ENCODE data around the gene ARPC5L.
A peak's percentile ranks its signal among the peaks of the same experiment; 100 is the strongest.

The ARPC5L gene

GRCh38 chr9:124868511-124869465 lies 6.9 kb downstream of the ARPC5L start:
- peak; percentile 60 for DNase-seq

- no peak for DNase-seq
Measured at GRCh38 chr9:124869466-124869985, 7.6 kb downstream of the ARPC5L start.

DNA sequence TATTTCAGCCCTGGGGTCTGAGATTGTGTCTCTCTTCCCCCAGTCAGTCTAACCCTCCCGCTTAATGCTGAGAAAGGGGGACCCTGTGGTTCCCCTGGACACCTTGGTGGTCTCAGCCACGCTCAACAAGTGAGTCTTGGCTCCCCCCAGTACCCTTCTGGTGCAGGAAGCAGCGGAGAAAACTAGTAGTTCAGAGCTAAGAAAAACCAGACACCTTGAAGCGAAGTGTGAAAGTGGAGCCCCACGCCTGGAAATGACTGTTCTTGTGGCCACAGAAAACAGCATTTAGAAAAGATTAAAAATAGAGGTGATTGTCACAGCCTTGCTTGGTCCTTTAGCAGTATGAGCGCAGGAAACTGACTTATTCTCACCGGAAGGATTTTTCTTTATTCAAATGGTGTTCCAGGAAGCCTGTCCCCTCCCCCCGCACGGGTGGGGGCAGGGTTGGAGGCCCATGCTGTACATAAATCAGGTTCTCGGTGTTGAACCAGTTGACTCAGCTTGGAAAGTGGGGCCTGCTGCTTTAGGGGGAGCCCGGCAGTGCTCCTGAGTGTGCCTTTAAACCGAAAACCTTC lies 8.1 kb downstream of the ARPC5L start:
- DNase-seq = no peak

- DNase-seq = no peak
Measured at GRCh38 chr9:124870723-124871122, 8.8 kb downstream of the ARPC5L start.

DNA sequence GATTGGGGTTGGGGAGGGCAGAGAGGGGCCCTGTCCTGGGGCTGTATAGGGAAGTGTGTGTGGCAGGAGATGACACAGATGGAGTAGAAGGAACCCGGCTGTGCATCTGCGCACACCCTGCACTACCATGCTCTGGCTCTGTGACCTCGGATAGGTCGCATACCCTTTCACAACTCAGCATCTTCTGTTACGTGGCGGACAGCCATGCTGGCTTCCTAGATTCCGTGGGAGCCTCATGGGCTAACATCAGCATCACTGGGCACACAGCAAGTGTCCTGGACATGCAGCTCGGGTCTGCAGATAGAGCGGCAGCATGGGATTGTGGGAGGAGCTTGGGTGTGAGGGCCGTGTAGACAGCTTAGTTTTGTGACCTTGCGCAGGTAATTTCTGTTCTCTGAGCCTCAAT lies 9.2 kb downstream of the ARPC5L start:
- DNase-seq = no peak

- no peak for DNase-seq
Measured at GRCh38 chr9:124873664-124874063, 11.7 kb downstream of the ARPC5L start.

GRCh38 chr9:124875501-124875900 lies 13.6 kb downstream of the ARPC5L start:
- no peak for DNase-seq

DNA sequence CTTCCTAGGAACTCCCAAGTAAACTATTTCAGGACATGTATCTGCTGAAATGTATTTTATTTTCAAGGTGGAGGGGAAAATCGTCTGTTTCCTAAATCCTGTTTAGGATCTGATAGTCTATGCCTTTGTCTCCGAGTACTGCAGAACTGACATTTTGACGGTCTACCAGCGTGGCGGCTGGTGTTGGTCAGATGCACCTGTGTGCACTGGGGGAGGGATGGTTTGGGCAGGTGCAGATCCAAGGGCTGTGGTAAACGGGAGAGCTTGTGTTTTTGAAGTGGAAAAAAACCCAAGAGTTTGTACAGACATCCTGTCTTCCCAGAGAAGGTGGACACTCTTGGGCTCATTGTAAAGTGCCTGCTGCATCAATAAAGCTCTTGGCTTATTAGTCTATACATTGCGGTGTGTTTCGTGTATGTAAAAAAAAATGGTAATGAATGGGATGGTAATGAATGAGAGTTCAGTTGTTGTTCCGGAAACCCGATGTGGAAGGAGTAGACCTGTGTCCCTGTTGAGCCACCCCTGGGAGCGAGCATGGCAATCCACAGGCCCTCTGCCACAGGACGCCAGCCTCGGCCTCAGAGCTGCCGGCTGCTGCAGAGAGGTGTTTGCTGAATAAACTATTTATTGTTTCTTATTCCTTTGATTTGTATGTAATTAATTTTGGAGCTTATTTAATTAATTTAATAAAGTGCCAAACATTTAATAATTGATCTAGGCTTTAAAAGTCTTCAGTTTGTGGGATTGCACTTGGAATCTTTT lies 15.3 kb downstream of the ARPC5L start:
- no peak for DNase-seq

DNA sequence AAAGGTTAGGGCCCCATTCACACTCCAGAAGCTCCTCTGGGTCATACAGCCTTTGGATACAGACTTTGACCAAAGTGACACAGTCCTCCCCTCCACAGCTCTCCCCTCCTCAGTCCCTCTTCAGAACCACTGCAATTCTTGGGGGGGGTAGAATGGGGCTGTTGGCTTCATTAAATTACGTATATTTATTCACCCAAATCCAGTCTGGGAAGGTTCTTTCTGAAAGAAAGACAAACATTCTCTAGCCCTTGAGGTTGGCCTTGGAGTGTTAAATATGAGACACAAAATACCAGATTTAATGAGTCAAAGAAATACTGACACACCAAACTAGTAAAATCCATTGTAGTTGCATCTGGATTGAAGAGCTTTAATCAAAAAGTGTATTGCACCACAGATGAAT lies 16.1 kb downstream of the ARPC5L start:
- DNase-seq = no peak

- DNase-seq = no peak
Measured at GRCh38 chr9:124878518-124878917, 16.6 kb downstream of the ARPC5L start.

- no peak for DNase-seq
Measured at GRCh38 chr9:124879226-124879625, 17.3 kb downstream of the ARPC5L start.

DNA sequence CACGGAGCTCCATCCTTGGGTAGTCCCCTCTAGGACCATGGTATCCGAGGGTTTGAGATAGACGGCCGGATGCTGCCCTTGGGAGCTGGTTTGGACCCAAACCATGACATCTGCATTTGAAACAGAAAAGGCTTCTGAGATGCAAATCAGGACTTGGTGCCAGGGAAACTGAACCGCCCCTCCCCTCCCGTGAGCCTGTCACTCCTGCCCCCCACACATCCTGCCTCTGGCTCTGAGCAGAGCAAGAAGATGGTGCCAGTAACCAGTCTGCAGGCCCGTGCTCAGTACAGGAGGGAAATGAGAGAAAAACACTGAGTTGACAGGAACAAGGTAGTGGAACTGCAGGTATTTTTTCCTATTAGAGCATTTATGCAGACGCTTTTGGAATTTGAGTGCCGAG lies 18.6 kb downstream of the ARPC5L start:
- DNase-seq = no peak

DNA sequence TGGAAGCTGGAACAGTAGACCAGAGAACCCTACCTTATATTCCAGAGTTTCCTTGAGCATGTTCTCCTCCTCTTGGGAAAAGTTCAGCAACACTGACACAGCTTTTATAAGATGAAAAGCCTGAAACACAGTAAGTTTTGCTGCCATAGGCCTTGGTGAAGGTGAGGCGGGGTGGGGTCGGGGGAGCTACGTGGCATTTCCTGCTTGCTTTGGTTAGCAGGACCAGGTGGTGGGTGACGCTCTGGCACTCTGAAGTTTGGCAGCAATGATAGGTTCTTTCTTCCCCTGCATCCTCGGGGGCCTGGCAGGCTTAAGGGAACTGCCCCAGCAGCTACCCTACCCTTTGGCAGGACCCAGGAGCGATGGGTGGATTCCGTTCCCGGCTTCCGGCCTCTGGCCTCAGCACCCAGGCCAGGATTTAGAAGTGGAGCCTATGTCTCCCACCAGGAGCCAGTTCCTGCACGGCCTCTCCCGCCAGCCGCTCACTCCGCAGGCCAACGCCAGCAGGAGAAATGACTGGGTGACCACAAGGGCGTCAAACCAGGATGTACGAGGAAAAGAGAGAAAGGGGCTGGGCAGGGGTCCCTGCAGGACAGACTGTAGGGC lies 19.3 kb downstream of the ARPC5L start:
- no peak for DNase-seq

DNA sequence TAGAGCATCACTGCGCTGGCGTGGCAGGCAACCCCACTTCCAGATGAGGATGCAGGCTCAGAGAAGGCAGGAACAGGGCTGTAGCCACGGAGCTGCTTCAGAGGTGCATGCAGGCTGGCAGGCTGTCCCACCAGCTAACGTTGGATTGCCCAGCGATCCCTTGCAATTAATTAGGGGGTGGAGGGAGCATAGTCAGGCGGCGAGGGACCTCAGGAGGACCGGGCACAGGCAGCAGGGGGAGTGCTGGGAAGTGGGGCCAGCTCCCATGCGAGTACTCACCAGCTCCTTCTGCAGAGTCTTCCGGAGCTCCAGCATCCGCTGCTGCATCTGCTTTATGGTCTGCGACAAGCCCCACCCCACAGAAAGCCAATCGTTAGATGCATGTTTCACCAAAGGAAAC lies 20.3 kb downstream of the ARPC5L start:
- no peak for DNase-seq

GRCh38 chr9:124884376-124884775 lies 22.4 kb downstream of the ARPC5L start:
- DNase-seq = no peak

- no peak for DNase-seq
Measured at GRCh38 chr9:124885551-124885950, 23.6 kb downstream of the ARPC5L start.

- no peak for DNase-seq
Measured at GRCh38 chr9:124886461-124886860, 24.5 kb downstream of the ARPC5L start.

DNA sequence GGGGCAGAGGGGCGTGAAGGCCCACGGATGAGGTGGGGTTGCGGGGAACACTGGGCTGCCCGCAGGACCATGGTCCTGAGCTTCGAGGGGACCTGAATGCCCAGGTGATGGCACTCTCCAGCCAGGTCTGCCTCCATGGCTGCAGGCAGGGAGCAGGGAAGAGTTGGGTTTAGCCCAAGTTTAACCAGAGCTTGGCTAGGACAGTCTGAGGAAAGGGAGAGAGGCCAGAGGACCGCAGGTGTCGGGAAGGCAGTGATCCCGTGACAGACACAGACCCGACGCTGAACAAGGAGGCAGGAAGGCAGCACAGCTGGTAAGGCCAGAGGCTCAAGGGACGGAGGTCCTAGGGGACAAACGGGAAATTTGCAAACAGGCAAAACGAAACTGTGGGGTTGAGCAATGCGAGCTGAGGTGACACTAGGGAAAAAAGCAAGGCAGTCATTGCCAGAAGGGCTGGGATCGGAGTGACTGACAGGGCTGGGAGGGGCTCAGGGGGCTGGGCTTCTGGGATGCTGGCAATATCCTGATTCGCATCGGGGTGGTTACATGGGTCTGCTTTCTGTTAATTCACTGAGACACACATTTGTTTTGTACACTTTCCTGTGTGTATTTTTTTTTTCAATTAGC lies 25.0 kb downstream of the ARPC5L start:
- no peak for DNase-seq

DNA sequence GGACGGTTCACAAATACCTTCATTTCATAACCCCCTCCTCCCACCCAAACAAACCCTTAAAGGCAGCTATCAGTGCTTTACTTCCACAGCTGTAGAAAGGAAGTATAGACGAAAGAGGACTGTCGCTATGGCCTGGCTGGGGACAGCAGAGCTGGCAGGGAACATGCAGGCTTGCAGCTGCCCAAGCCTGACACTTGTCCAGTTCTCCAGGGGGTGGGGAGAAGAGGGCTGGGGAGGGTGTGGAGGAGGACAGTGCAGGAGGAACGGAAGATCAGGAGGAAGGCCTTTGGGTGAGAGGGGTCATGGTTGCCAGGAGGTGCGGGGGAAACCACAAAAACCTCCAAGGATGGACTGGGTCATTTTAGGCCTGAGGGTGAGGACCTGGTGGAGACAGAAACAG lies 25.9 kb downstream of the ARPC5L start:
- no peak for DNase-seq

- no peak for DNase-seq
Measured at GRCh38 chr9:124889006-124889405, 27.1 kb downstream of the ARPC5L start.

- DNase-seq = no peak
Measured at GRCh38 chr9:124890179-124890578, 28.2 kb downstream of the ARPC5L start.

GRCh38 chr9:124894035-124894740 lies 32.3 kb downstream of the ARPC5L start:
- DNase-seq = no peak
